ENCODE measurements around the gene CAMK2G.

DNA sequence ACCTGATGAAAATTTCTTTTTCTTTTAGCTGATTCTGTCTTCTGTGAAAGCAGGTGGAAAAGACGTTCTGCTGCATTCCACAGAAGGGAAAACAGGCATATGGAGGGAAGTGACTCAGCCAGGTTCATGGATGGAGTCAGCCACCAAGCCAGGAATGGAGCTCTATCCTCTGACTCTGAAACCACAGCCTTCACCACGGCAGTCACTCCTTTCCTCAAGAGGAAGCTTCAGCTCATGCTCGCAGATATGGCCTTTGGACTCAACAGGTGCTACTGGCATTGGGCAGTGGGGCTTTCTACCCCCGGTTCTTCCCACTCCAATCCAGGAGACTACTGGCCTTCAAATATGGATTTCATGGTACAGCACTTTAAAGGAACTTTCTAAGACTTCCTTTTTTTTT is 25.1 kb upstream of the CAMK2G start:
- TF ChIP-seq, protein P1, sequence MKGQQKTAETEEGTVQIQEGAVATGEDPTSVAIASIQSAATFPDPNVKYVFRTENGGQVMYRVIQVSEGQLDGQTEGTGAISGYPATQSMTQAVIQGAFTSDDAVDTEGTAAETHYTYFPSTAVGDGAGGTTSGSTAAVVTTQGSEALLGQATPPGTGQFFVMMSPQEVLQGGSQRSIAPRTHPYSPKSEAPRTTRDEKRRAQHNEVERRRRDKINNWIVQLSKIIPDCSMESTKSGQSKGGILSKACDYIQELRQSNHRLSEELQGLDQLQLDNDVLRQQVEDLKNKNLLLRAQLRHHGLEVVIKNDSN (IDR thresholded peaks at IDR 0.05; ENCODE audit: borderline replicate concordance, low read depth): no peak
- TF ChIP-seq, protein P2, sequence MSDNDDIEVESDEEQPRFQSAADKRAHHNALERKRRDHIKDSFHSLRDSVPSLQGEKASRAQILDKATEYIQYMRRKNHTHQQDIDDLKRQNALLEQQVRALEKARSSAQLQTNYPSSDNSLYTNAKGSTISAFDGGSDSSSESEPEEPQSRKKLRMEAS (IDR thresholded peaks at IDR 0.05; ENCODE audit: low read depth): peak; percentile 76
- TF ChIP-seq FOXJ3 (CRISPR knock-in tag; IDR thresholded peaks at IDR 0.05) (no peak), CHD2 (IDR thresholded peaks at IDR 0.05; ENCODE audit: low read length, partially characterized antibody) (no peak), POLR2AphosphoS5 (IDR thresholded peaks at IDR 0.05; ENCODE audit: low read depth, low read length) (peak; percentile 63; the same call in 1 of the 2 replicates), SMC3 (IDR thresholded peaks at IDR 0.05; ENCODE audit: low read depth, low read length) (no peak), FOXM1 (IDR thresholded peaks at IDR 0.05; ENCODE audit: low read depth) (no peak), EZH2phosphoT487 (IDR thresholded peaks at IDR 0.05; ENCODE audit: borderline replicate concordance, low read depth) (no peak)
- TF ChIP-seq, protein P3, sequence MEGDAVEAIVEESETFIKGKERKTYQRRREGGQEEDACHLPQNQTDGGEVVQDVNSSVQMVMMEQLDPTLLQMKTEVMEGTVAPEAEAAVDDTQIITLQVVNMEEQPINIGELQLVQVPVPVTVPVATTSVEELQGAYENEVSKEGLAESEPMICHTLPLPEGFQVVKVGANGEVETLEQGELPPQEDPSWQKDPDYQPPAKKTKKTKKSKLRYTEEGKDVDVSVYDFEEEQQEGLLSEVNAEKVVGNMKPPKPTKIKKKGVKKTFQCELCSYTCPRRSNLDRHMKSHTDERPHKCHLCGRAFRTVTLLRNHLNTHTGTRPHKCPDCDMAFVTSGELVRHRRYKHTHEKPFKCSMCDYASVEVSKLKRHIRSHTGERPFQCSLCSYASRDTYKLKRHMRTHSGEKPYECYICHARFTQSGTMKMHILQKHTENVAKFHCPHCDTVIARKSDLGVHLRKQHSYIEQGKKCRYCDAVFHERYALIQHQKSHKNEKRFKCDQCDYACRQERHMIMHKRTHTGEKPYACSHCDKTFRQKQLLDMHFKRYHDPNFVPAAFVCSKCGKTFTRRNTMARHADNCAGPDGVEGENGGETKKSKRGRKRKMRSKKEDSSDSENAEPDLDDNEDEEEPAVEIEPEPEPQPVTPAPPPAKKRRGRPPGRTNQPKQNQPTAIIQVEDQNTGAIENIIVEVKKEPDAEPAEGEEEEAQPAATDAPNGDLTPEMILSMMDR (IDR thresholded peaks at IDR 0.05): no peak
- TF ChIP-seq, protein P4, sequence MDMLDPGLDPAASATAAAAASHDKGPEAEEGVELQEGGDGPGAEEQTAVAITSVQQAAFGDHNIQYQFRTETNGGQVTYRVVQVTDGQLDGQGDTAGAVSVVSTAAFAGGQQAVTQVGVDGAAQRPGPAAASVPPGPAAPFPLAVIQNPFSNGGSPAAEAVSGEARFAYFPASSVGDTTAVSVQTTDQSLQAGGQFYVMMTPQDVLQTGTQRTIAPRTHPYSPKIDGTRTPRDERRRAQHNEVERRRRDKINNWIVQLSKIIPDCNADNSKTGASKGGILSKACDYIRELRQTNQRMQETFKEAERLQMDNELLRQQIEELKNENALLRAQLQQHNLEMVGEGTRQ (IDR thresholded peaks at IDR 0.05; ENCODE audit: borderline replicate concordance, low read depth, low read length): no peak
- TF ChIP-seq, protein P5, sequence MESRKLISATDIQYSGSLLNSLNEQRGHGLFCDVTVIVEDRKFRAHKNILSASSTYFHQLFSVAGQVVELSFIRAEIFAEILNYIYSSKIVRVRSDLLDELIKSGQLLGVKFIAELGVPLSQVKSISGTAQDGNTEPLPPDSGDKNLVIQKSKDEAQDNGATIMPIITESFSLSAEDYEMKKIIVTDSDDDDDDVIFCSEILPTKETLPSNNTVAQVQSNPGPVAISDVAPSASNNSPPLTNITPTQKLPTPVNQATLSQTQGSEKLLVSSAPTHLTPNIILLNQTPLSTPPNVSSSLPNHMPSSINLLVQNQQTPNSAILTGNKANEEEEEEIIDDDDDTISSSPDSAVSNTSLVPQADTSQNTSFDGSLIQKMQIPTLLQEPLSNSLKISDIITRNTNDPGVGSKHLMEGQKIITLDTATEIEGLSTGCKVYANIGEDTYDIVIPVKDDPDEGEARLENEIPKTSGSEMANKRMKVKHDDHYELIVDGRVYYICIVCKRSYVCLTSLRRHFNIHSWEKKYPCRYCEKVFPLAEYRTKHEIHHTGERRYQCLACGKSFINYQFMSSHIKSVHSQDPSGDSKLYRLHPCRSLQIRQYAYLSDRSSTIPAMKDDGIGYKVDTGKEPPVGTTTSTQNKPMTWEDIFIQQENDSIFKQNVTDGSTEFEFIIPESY (IDR thresholded peaks at IDR 0.05; ENCODE audit: borderline replicate concordance, low read depth): 0 out of 2 replicates have a peak, but pooled peaks have one; percentile 18
- TF ChIP-seq, protein P6, sequence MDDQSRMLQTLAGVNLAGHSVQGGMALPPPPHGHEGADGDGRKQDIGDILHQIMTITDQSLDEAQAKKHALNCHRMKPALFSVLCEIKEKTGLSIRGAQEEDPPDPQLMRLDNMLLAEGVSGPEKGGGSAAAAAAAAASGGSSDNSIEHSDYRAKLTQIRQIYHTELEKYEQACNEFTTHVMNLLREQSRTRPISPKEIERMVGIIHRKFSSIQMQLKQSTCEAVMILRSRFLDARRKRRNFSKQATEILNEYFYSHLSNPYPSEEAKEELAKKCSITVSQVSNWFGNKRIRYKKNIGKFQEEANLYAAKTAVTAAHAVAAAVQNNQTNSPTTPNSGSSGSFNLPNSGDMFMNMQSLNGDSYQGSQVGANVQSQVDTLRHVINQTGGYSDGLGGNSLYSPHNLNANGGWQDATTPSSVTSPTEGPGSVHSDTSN (IDR thresholded peaks at IDR 0.05): peak; percentile 75
